GM23338 (cell line): ENCODE data around the gene LSM2. TPM values are rescaled to one million over a fixed set of nuclear protein-coding genes. Genes with fewer than 3 reads are reported as not detected.

ENCODE experiments used
- ATAC-seq: fragments of 200-7000 bp; cut with Tn5 transposase; 3 replicates; pipeline ENCODE4 v1.9.1; 2020
- DNase-seq: peaks from one replicate; pipeline ENCODE4 v3.0.0-alpha.2; 2015; ENCODE audit warnings: low spot score
- H2AFZ ChIP-seq: fragments of 200-600 bp; sonication (generic); 2 replicates; pipeline ENCODE4 v1.8.0; 2016; ENCODE audit warnings: antibody characterized with exemption, mild to moderate bottlenecking, moderate library complexity
- H3F3A ChIP-seq: fragments of 200-600 bp; sonication (generic); replicated peaks from 2 replicates; pipeline ENCODE4 v1.8.0; 2017; ENCODE audit warnings: antibody characterized with exemption, mixed run types, low read depth
- H3K27ac ChIP-seq: fragments of 200-600 bp; sonication (generic); 2 replicates; pipeline ENCODE4 v1.6.1; 2016; ENCODE audit warnings: low read depth
- H3K27me3 ChIP-seq: fragments of 200-600 bp; sonication (generic); 2 replicates; pipeline ENCODE4 v1.8.0; 2016; ENCODE audit warnings: mild to moderate bottlenecking, mixed run types, moderate library complexity; ENCODE audit not compliant: insufficient read depth
- H3K36me3 ChIP-seq: fragments of 200-600 bp; sonication (generic); 2 replicates; pipeline ENCODE4 v1.8.0; 2016; ENCODE audit warnings: mild to moderate bottlenecking; ENCODE audit not compliant: insufficient read depth
- H3K4me1 ChIP-seq: fragments of 200-600 bp; sonication (generic); 2 replicates; pipeline ENCODE4 v1.8.0; 2016; ENCODE audit warnings: mild to moderate bottlenecking, moderate library complexity; ENCODE audit not compliant: insufficient read depth
- H3K4me2 ChIP-seq: fragments of 200-600 bp; sonication (generic); 2 replicates; pipeline ENCODE4 v1.7.1; 2017; ENCODE audit warnings: mixed run types
- H3K4me3 ChIP-seq: fragments of 200-600 bp; sonication (generic); 2 replicates; pipeline ENCODE4 v1.6.1; 2016; ENCODE audit warnings: mixed run types
- H3K79me2 ChIP-seq: fragments of 200-600 bp; sonication (generic); replicated peaks from 2 replicates; pipeline ENCODE4 v1.8.0; 2017; ENCODE audit warnings: mild to moderate bottlenecking; ENCODE audit not compliant: insufficient read depth
- H3K9me2 ChIP-seq: fragments of 200-600 bp; sonication (generic); 2 replicates; pipeline ENCODE4 v1.8.0; 2017; ENCODE audit not compliant: insufficient read depth
- H4K20me1 ChIP-seq: fragments of 200-600 bp; sonication (generic); replicated peaks from 2 replicates; pipeline ENCODE4 v1.8.0; 2017; ENCODE audit warnings: mild to moderate bottlenecking; ENCODE audit not compliant: insufficient read depth
- H3K27ac Mint-ChIP-seq: 2 replicates; pipeline ENCODE4 v1.8.0; 2020; ENCODE audit warnings: inconsistent platforms, mild to moderate bottlenecking, moderate library complexity, mixed read lengths
- H3K27me3 Mint-ChIP-seq: 3 replicates; pipeline ENCODE4 v1.8.0; 2022; ENCODE audit warnings: low read depth, mild to moderate bottlenecking, moderate library complexity, mixed read lengths, inconsistent platforms; ENCODE audit not compliant: insufficient read depth, poor library complexity
- H3K36me3 Mint-ChIP-seq: 3 replicates; pipeline ENCODE4 v1.8.0; 2021; ENCODE audit warnings: low read depth, mild to moderate bottlenecking, inconsistent platforms, moderate library complexity, mixed read lengths
- H3K4me1 Mint-ChIP-seq: 3 replicates; pipeline ENCODE4 v1.8.0; 2020; ENCODE audit warnings: mild to moderate bottlenecking, inconsistent platforms, mixed read lengths
- H3K4me3 Mint-ChIP-seq: 3 replicates; pipeline ENCODE4 v1.8.0; 2021; ENCODE audit warnings: moderate library complexity, mild to moderate bottlenecking, inconsistent platforms, mixed read lengths
- H3K9me3 Mint-ChIP-seq: 3 replicates; pipeline ENCODE4 v1.8.0; 2020; ENCODE audit warnings: moderate library complexity, mild to moderate bottlenecking, inconsistent platforms, mixed read lengths
- CREB1 ChIP-seq: fragments of 250-450 bp; sonication (Bioruptor Pico); IDR thresholded peaks from 2 replicates; pipeline ENCODE4 v1.5.0; 2020; ENCODE audit warnings: low read depth, mild to moderate bottlenecking, moderate library complexity
- CTCF ChIP-seq, 2 experiments: fragments of 200-600 bp in 1 of 2; sonication (generic) in 1 of 2; conservative IDR thresholded peaks; 2 replicates each; pipeline versions ENCODE4 v1.5.1 to v1.6.1; 2016 to 2017; ENCODE audit warnings: antibody characterized with exemption in 2 of 2, low read depth in 2 of 2, mild to moderate bottlenecking in 2 of 2, moderate library complexity in 1 of 2
- ETS1 ChIP-seq: IDR thresholded peaks from 2 replicates; pipeline ENCODE4 v1.6.1; 2016; ENCODE audit warnings: antibody characterized with exemption
- EZH2 ChIP-seq: fragments of 200-600 bp; sonication (generic); IDR thresholded peaks from one replicate; pipeline ENCODE4 v1.8.0; 2017; ENCODE audit warnings: antibody characterized with exemption, mild to moderate bottlenecking, low read depth; ENCODE audit not compliant: unreplicated experiment
- EZH2phosphoT487 ChIP-seq: fragments of 200-600 bp; sonication (generic); IDR thresholded peaks from one replicate; pipeline ENCODE4 v1.8.1; 2018; ENCODE audit warnings: antibody characterized with exemption; ENCODE audit not compliant: unreplicated experiment
- JUNB ChIP-seq: IDR thresholded peaks from one replicate; pipeline ENCODE4 v1.6.1; 2016; ENCODE audit warnings: antibody characterized with exemption; ENCODE audit not compliant: unreplicated experiment
- NANOG ChIP-seq: IDR thresholded peaks from 2 replicates; pipeline ENCODE4 v1.6.1; 2016; ENCODE audit warnings: antibody characterized with exemption, borderline replicate concordance
- POLR2AphosphoS5 ChIP-seq: IDR thresholded peaks from 2 replicates; pipeline ENCODE4 v1.6.1; 2016; ENCODE audit warnings: antibody characterized with exemption, low read depth
- REST ChIP-seq: IDR thresholded peaks from one replicate; pipeline ENCODE4 v1.6.1; 2018; ENCODE audit warnings: antibody characterized with exemption; ENCODE audit not compliant: unreplicated experiment
- STAT1 ChIP-seq: IDR thresholded peaks from one replicate; pipeline ENCODE4 v1.6.1; 2016; ENCODE audit warnings: antibody characterized with exemption; ENCODE audit not compliant: unreplicated experiment
- ZNF114 ChIP-seq: fragments of 250-450 bp; sonication (Bioruptor Pico); IDR thresholded peaks from 2 replicates; pipeline ENCODE4 v1.5.0; 2020; ENCODE audit warnings: mild to moderate bottlenecking, moderate library complexity
- ZNF331 ChIP-seq: fragments of 250-450 bp; sonication (Bioruptor Pico); IDR thresholded peaks from 2 replicates; pipeline ENCODE4 v1.5.0; 2020; ENCODE audit warnings: low read depth, mild to moderate bottlenecking, moderate library complexity
- ZNF462 ChIP-seq: fragments of 250-450 bp; sonication (Bioruptor Pico); IDR thresholded peaks from 2 replicates; pipeline ENCODE4 v1.5.0; 2020; ENCODE audit warnings: mild to moderate bottlenecking, moderate library complexity
- polyA plus RNA-seq: library from polyadenylated mRNA; unstranded; fragments of >200 nt; fragmentation: Nextera tagmentation; extraction: Ambion mirVana; gene quantifications from 2 replicates; pipeline ENCODE4 v1.2.1, GENCODE V29; 2016
- total RNA-seq: library from RNA; depleted of rRNA; stranded (reverse); fragments of >200 nt; shearing (Covaris generic); gene quantifications from 2 replicates; pipeline ENCODE4 v1.2.3, GENCODE V29; 2014

LSM2 gene
- total and polyA plus RNA-seq, 2 experiments from 2014 or later, result 106 to 140 TPM

- H3K36me3 Mint-ChIP-seq, result no peaks in the 10 kb centered on the region
- Histone ChIP-seq H3F3A (no peaks in the 10 kb centered on the region), H4K20me1 (no peaks in the 10 kb centered on the region), H3K4me2 (no peak overlapping the region), H3K4me3 (no peak overlapping the region), H3K9me2 (no peaks in the 10 kb centered on the region), H3K27me3 (no peaks in the 10 kb centered on the region), H3K36me3 (no peaks in the 10 kb centered on the region), H3K4me1 (peaks cover 9% of the 10 kb centered on the region), H2AFZ (no peak overlapping the region), H3K79me2 (no peaks in the 10 kb centered on the region), H3K27ac (no peak overlapping the region)
- TF ChIP-seq EZH2 (no peak), STAT1 (no peak), NANOG (no peak), EZH2phosphoT487 (no peak), REST (no peak), ZNF462 (CRISPR knock-in tag) (no peak), ZNF331 (CRISPR knock-in tag) (no peak), CTCF (conservative IDR thresholded peaks at IDR 0.05; ENCODE audit: low read depth in 2 of 2) (no peak), POLR2AphosphoS5 (no peak), ZNF114 (CRISPR knock-in tag) (no peak), ETS1 (no peak), JUNB (no peak), CREB1 (CRISPR knock-in tag) (no peak)
- peaks cover 7% of the 10 kb centered on the region; the same call in 2 of the 3 replicates for H3K4me1 Mint-ChIP-seq
- ATAC-seq (no peak), DNase-seq (no peak)
- no peak overlapping the region for H3K4me3 Mint-ChIP-seq
- H3K27me3 Mint-ChIP-seq, result peaks cover 22% of the 10 kb centered on the region
- no peaks in the 10 kb centered on the region; the same call in 2 of the 3 replicates for H3K9me3 Mint-ChIP-seq
- H3K27ac Mint-ChIP-seq, result no peak overlapping the region
These were observed 35.9 kb downstream of the LSM2 start for GRCh38 chr6:31770860-31771259.
